Stomach (tissue), 9 donors: ENCODE measurements around the gene SULT2A1. TPM values are rescaled to one million over a fixed set of nuclear protein-coding genes. Genes with fewer than 3 reads are reported as not detected.

Source experiments
- DNase-seq, 2 donors: peaks; one replicate each; pipeline versions ENCODE4 v3.0.0 to v3.0.0-alpha.2; 2013 to 2019
- H3K27ac ChIP-seq, 5 donors: fragments of 200-600 bp in 4 of 5; sonication (generic) in 4 of 5; one replicate each; pipeline ENCODE4 v1.5.1; 2013 to 2019; ENCODE audit warnings: mild to moderate bottlenecking in 1 of 5, moderate library complexity in 1 of 5
- H3K27me3 ChIP-seq, 3 donors: fragments of 200-600 bp; sonication (generic); one replicate each; pipeline ENCODE4 v1.5.1; 2017 to 2019; ENCODE audit warnings: mixed run types in 1 of 3
- H3K36me3 ChIP-seq, 4 donors: fragments of 200-600 bp; sonication (generic); 1 replicate in 3 of 4; 2 replicates in 1 of 4; pipeline ENCODE4 v1.5.1; 2016 to 2019
- H3K4me1 ChIP-seq, 4 donors: fragments of 200-600 bp; sonication (generic); one replicate each; pipeline ENCODE4 v1.5.1; 2016 to 2019
- H3K4me3 ChIP-seq, 4 donors: fragments of 200-600 bp; sonication (generic) in 3 of 4; one replicate each; pipeline ENCODE4 v1.5.1; 2016 to 2019; ENCODE audit warnings: mild to moderate bottlenecking in 1 of 4
- H3K9me3 ChIP-seq, 4 donors: fragments of 200-600 bp; sonication (generic); one replicate each; pipeline ENCODE4 v1.5.1; 2016 to 2019
- CTCF ChIP-seq, 7 experiments: fragments of 450-650 bp in 4 of 7; fragments of 200-600 bp in 3 of 7; sonication (generic) in 3 of 7; IDR thresholded peaks; one replicate each; pipeline ENCODE4 v1.5.1; 2016 to 2019; ENCODE audit warnings: antibody characterized with exemption in 7 of 7, control low read depth in 2 of 7, mild to moderate bottlenecking in 1 of 7
- EP300 ChIP-seq: sonication (generic); formaldehyde crosslinking; IDR thresholded peaks from one replicate; pipeline ENCODE4 v1.6.1; 2017; ENCODE audit warnings: antibody characterized with exemption
- POLR2A ChIP-seq, 4 donors: fragments of 450-650 bp; IDR thresholded peaks; one replicate each; pipeline ENCODE4 v1.6.1; 2016; ENCODE audit warnings: antibody characterized with exemption in 4 of 4, control low read depth in 2 of 4, mild to moderate bottlenecking in 1 of 4, moderate library complexity in 1 of 4
- POLR2AphosphoS5 ChIP-seq, 3 donors: sonication (generic); formaldehyde crosslinking; IDR thresholded peaks; one replicate each; pipeline ENCODE4 v1.6.1; 2016; ENCODE audit warnings: antibody characterized with exemption in 3 of 3
- WGBS, 5 donors: extraction: QIAGEN DNeasy Blood & Tissue Kit in 3 of 5; methylation state at CpG; one replicate each; pipeline versions ENCODE4 v1.1.5 to v1.1.7; 2013 to 2018; 5-methylcytosine and 5-hydroxymethylcytosine counted together
- intact Hi-C: fragments of 100-400 bp; cut with DNase I; formaldehyde crosslinking; loops from one replicate; pipeline ENCODE4 v1.15.1; 2023; ENCODE audit warnings: low total_unique reads
- polyA plus RNA-seq, 3 donors: library from polyadenylated mRNA; stranded (reverse); fragments of 200-250 nt; gene quantifications; one replicate each; pipeline ENCODE4 v1.2.3, GENCODE V29; 2013
- total RNA-seq, 5 donors: library from RNA; depleted of rRNA; stranded (reverse); fragments of >200 nt; gene quantifications; one replicate each; pipeline versions ENCODE4 v1.1.0 to v1.2.3, GENCODE V29; 2014 to 2016
- donor health status: healthy with polysubstance abuse.
- donor health status: Bipolar disorder and iron deficiency.
- donor health status: healthy.

Gene SULT2A1
- total and polyA plus RNA-seq, 8 donors, result 0.48 to 16.5 (median 8.5) TPM; not detected in 3

- Histone ChIP-seq H3K27ac (no peak overlapping the region), H3K27me3 (peaks cover 0 to 6% (median 0%) of the 10 kb centered on the region in 3 donors), H3K4me1 (peaks cover 0 to 13% (median 3%) of the 10 kb centered on the region in 4 donors), H3K4me3 (no peak overlapping the region), H3K36me3 (no peaks in the 10 kb centered on the region), H3K9me3 (peaks cover 0 to 16% (median 3%) of the 10 kb centered on the region in 4 donors)
- WGBS, 5 donors, result 72 to 96% (median 95%) methylated on average over 4 of the region's 4 CpGs
- DNase-seq, result no peak
- no peak for TF ChIP-seq EP300
- TF ChIP-seq POLR2AphosphoS5 (IDR thresholded peaks at IDR 0.05), result no peak
- TF ChIP-seq POLR2A (IDR thresholded peaks at IDR 0.05), result no peak
- TF ChIP-seq CTCF (IDR thresholded peaks at IDR 0.05), result no peak
- intact Hi-C loops, result no loop called here
Observed at GRCh38 chr19:47896019-47896418, 9.9 kb upstream of the SULT2A1 start.

DNA sequence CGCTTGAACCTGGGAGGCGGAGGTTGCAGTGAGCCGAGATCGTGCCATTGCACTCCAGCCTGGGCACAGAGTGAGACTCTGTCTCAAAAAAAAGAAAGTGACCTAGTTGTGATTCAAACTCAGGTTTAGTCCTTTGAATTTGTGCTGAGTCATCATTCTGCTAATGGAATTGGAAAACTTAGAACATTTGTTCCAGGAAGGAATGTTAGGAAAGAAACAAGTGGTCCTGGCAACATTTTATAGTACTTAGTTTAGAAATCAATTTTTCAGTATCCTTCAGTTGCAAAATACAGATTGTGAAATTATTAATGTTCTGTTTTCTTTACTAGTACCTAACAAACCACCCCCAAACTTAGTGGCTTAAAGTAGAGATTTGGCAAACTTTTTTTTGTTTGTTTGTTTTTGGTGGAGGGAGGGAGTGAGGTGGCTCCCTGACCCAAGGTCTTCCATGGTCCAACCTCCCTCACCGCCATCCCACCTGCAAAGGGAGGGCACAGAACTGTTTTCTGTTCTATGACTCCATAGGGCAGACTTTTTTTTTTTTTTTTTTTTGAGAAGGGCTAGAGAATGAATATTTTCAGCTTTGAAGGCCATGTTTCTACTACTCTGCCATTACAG, 9.2 kb upstream of the SULT2A1 start:
- intact Hi-C loops, result no loop called here
- DNase-seq, result no peak
- no peaks in the 10 kb centered on the region for H3K36me3 ChIP-seq
- H3K9me3 ChIP-seq, result peaks cover 0 to 16% (median 3%) of the 10 kb centered on the region in 4 donors
- TF ChIP-seq CTCF (IDR thresholded peaks at IDR 0.05), result no peak
- TF ChIP-seq EP300, result no peak
- TF ChIP-seq POLR2A (IDR thresholded peaks at IDR 0.05), result no peak
- no peak for TF ChIP-seq POLR2AphosphoS5 (IDR thresholded peaks at IDR 0.05)
- H3K27ac ChIP-seq, result no peak overlapping the region
- H3K4me1 ChIP-seq, result peaks cover 0 to 14% (median 3%) of the 10 kb centered on the region in 4 donors
- H3K27me3 ChIP-seq, result peaks cover 0 to 6% (median 0%) of the 10 kb centered on the region in 3 donors
- no peak overlapping the region for H3K4me3 ChIP-seq
- 91 to 92% (median 92%) methylated on average over 5 of the region's 5 CpGs for WGBS, 5 donors

DNA sequence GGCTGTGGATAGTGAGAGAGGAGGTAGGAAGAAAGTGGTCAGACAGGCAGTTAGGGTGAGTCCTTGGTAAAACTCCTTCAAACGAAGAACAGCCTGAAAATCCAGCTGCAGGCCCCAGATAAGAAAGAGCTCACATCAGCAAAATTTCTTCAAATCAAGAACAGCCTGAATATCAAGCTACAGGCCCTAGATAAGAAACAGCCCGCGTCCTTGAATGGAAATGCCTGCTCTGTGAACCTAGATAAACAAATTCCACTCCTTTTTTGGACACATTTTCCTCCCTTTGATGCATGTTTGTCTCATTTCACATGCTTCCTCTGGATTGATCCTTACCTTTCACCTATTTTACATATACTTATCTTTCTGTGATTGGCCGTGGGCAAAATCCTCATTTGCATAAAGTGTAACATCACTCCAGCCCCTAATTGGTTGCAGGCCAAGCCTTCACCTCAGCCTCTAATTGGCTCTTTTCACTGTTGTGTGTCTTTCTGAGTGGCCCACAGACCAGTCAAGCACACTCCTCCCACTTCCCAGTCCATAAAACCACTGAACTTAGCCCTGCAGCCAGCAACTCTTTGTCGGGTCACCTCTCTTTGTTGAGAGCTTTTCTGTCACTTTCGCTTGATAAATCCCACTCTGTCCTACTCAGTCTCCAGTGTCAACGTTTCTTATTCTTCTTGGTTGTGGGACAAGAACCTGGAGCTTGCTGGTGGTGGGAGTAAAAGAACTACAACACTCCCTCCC, 6.0 kb upstream of the SULT2A1 start:
- intact Hi-C loops, result no loop called here
- H3K27me3 ChIP-seq, result no peaks in the 10 kb centered on the region
- peaks cover 0 to 16% (median 3%) of the 10 kb centered on the region in 4 donors for H3K9me3 ChIP-seq
- peak; percentile 41 to 46 for DNase-seq
- H3K27ac ChIP-seq, result peak overlapping the region in 3 of 5 donors; percentile 20 to 50 (median 42)
- TF ChIP-seq POLR2AphosphoS5 (IDR thresholded peaks at IDR 0.05) (peak in 1 of 3 donors; percentile 7), CTCF (IDR thresholded peaks at IDR 0.05) (no peak)
- WGBS, 5 donors, result 43 to 56% (median 48%) methylated on average over 7 of the region's 7 CpGs
- no peak overlapping the region for H3K4me3 ChIP-seq
- peaks cover 0 to 14% (median 3%) of the 10 kb centered on the region in 4 donors for H3K4me1 ChIP-seq
- no peaks in the 10 kb centered on the region for H3K36me3 ChIP-seq

DNA sequence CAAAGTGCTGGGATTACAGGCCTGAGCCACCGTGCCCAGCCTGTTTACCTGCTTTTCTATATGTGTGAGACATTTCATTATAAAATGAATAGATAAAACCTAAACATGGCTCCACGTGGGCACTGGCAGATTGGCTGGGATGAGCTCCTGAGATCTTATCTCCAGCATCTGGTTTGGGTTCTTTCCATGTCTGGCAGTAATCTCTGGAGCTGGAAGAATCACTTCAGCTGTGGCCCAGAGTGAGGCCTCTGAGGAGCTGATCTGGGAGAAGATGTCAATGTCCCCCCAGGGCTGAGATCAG, 5.5 kb upstream of the SULT2A1 start:
- DNase-seq, result no peak
- Histone ChIP-seq H3K36me3 (no peaks in the 10 kb centered on the region), H3K9me3 (peaks cover 0 to 15% (median 3%) of the 10 kb centered on the region in 4 donors), H3K4me1 (peaks cover 0 to 14% (median 3%) of the 10 kb centered on the region in 4 donors), H3K27ac (peak overlapping the region in 3 of 5 donors; percentile 20 to 50 (median 42)), H3K27me3 (no peaks in the 10 kb centered on the region), H3K4me3 (no peak overlapping the region)
- TF ChIP-seq POLR2AphosphoS5 (IDR thresholded peaks at IDR 0.05) (no peak), POLR2A (IDR thresholded peaks at IDR 0.05) (no peak), CTCF (IDR thresholded peaks at IDR 0.05) (no peak), EP300 (no peak)
- WGBS, 5 donors, result 0 to 61% (median 60%) methylated on average over 1 to 2 of the region's 2 CpGs
- intact Hi-C loops, result no loop called here
